H1 (cell line): Measurements from ENCODE around the gene COBLL1. TPM values are rescaled to one million over a fixed set of nuclear protein-coding genes. Genes with fewer than 3 reads are reported as not detected.

Experiments used
- CTCF ChIA-PET: fragments of 300-600 bp; sonication (Branson Sonifier 250); formaldehyde crosslinking; loops from one replicate; lab custom pipeline; 2021; ENCODE audit not compliant: partially characterized antibody; lab: Charles Lee
- POLR2A ChIA-PET: fragments of 300-600 bp; sonication (Branson Sonifier 250); formaldehyde crosslinking; loops from one replicate; lab custom pipeline; 2021; ENCODE audit warnings: inconsistent platforms; ENCODE audit not compliant: partially characterized antibody; lab: Charles Lee
- DNase-seq, 2 experiments: peaks; one replicate each; pipeline versions ENCODE4 v3.0.0 to v3.0.0-alpha.2; 2010 to 2022; ENCODE audit warnings: low spot score in 2 of 2, low read depth in 1 of 2, mixed read lengths in 1 of 2
- FAIRE-seq: peaks from 2 replicates; lab custom pipeline; 2011; peaks lifted over from hg19 to GRCh38; lab: Jason Lieb, UNC
- H2AFZ ChIP-seq: 2 replicates; pipeline ENCODE4 v1.8.1; 2012; ENCODE audit warnings: low read length, inconsistent platforms
- H2AK5ac ChIP-seq: 2 replicates; pipeline ENCODE4 v1.6.1; 2013; ENCODE audit warnings: low read depth, low read length
- H2BK120ac ChIP-seq: replicated peaks from 2 replicates; pipeline ENCODE3; 2013; ENCODE audit warnings: low read depth, low read length, inconsistent platforms
- H2BK12ac ChIP-seq: 2 replicates; pipeline ENCODE4 v1.6.1; 2013; ENCODE audit warnings: low read depth, low read length
- H2BK15ac ChIP-seq: 2 replicates; pipeline ENCODE4 v1.6.1; 2013; ENCODE audit warnings: low read length
- H2BK20ac ChIP-seq: 2 replicates; pipeline ENCODE4 v1.6.1; 2013; ENCODE audit warnings: low read length
- H2BK5ac ChIP-seq: 2 replicates; pipeline ENCODE4 v1.6.1; 2013; ENCODE audit warnings: low read depth, low read length
- H3K14ac ChIP-seq: 2 replicates; pipeline ENCODE4 v1.6.1; 2013; ENCODE audit warnings: inconsistent platforms; ENCODE audit not compliant: insufficient read length
- H3K18ac ChIP-seq: 2 replicates; pipeline ENCODE4 v1.6.1; 2013; ENCODE audit warnings: low read length; ENCODE audit errors: extremely low read depth
- H3K23ac ChIP-seq: 2 replicates; pipeline ENCODE4 v1.6.1; 2013; ENCODE audit warnings: inconsistent platforms; ENCODE audit not compliant: insufficient read length
- H3K23me2 ChIP-seq: 2 replicates; pipeline ENCODE4 v1.6.1; 2013; ENCODE audit warnings: low read depth, low read length
- H3K27ac ChIP-seq: 2 replicates; pipeline ENCODE4 v1.6.1; 2011; ENCODE audit warnings: low read depth, low read length, inconsistent platforms
- H3K27me3 ChIP-seq, 4 experiments: replicated peaks in 1 of 4; 1 replicate in 1 of 4; 2 replicates in 3 of 4; pipeline versions ENCODE4 v1.6.1 to v1.8.1; 2011 to 2013; ENCODE audit warnings: low read length in 3 of 4, mild to moderate bottlenecking in 3 of 4, inconsistent platforms in 2 of 4, mixed read lengths in 2 of 4, moderate library complexity in 1 of 4; ENCODE audit not compliant: control insufficient read depth in 3 of 4, insufficient read depth in 3 of 4; ENCODE audit errors: extremely low read depth in 1 of 4
- H3K36me3 ChIP-seq, 4 experiments: 2 replicates each; pipeline versions ENCODE4 v1.6.1 to v1.8.1; 2011 to 2013; ENCODE audit warnings: mild to moderate bottlenecking in 4 of 4, low read length in 3 of 4, moderate library complexity in 2 of 4, control low read depth in 1 of 4, inconsistent platforms in 1 of 4; ENCODE audit not compliant: insufficient read depth in 4 of 4, control insufficient read depth in 2 of 4
- H3K4ac ChIP-seq: replicated peaks from 2 replicates; pipeline ENCODE3; 2013; ENCODE audit warnings: low read length, low read depth, mixed read lengths, inconsistent platforms; ENCODE audit not compliant: insufficient read length
- H3K4me1 ChIP-seq, 4 experiments: replicated peaks in 1 of 4; 1 replicate in 1 of 4; 2 replicates in 3 of 4; pipeline versions ENCODE4 v1.6.1 to v1.8.1; 2011 to 2013; ENCODE audit warnings: low read length in 3 of 4, inconsistent platforms in 2 of 4, mixed read lengths in 1 of 4; ENCODE audit not compliant: insufficient read depth in 4 of 4, control insufficient read depth in 3 of 4
- H3K4me2 ChIP-seq, 2 experiments: 2 replicates each; pipeline versions ENCODE4 v1.6.1 to v1.8.1; 2011 to 2013; ENCODE audit warnings: low read depth in 2 of 2, low read length in 2 of 2, control low read depth in 1 of 2, inconsistent platforms in 1 of 2, mild to moderate bottlenecking in 1 of 2; ENCODE audit not compliant: insufficient read depth in 1 of 2
- H3K4me3 ChIP-seq, 4 experiments: fragments of 200-600, 300-600 bp in 1 of 4; sonication (generic), shearing (Covaris generic), sonication (Bioruptor Twin) in 1 of 4; 2 replicates each; pipeline versions ENCODE4 v1.5.1 to v1.8.1; 2011 to 2016; ENCODE audit warnings: low read length in 4 of 4, low read depth in 3 of 4, control low read depth in 2 of 4, inconsistent platforms in 2 of 4, mild to moderate bottlenecking in 2 of 4, mixed read lengths in 1 of 4, moderate library complexity in 1 of 4; ENCODE audit not compliant: insufficient read depth in 2 of 4; ENCODE audit errors: extremely low read depth in 1 of 4
- H3K56ac ChIP-seq: replicated peaks from 2 replicates; pipeline ENCODE3; 2013; ENCODE audit warnings: low read depth, mild to moderate bottlenecking, mixed read lengths, low read length, inconsistent platforms; ENCODE audit not compliant: insufficient read length
- H3K79me1 ChIP-seq: 2 replicates; pipeline ENCODE4 v1.6.1; 2013; ENCODE audit warnings: low read depth, low read length, control low read depth
- H3K79me2 ChIP-seq, 2 experiments: 2 replicates each; pipeline versions ENCODE4 v1.6.1 to v1.8.1; 2012 to 2013; ENCODE audit warnings: low read length in 2 of 2, mild to moderate bottlenecking in 2 of 2, inconsistent platforms in 1 of 2; ENCODE audit not compliant: insufficient read depth in 2 of 2, control insufficient read depth in 1 of 2
- H3K9ac ChIP-seq, 4 experiments: replicated peaks in 1 of 4; 1 replicate in 1 of 4; 2 replicates in 3 of 4; pipeline versions ENCODE4 v1.6.1 to v1.8.1; 2011 to 2013; ENCODE audit warnings: low read depth in 3 of 4, low read length in 3 of 4, control low read depth in 2 of 4, mild to moderate bottlenecking in 2 of 4, moderate library complexity in 2 of 4, inconsistent platforms in 1 of 4; ENCODE audit errors: extremely low read depth in 1 of 4
- H3K9me3 ChIP-seq, 2 experiments: 2 replicates each; pipeline versions ENCODE4 v1.6.1 to v1.8.1; 2012 to 2013; ENCODE audit warnings: mild to moderate bottlenecking in 2 of 2, moderate library complexity in 2 of 2, control low read depth in 1 of 2, inconsistent platforms in 1 of 2, low read depth in 1 of 2, low read length in 1 of 2, mixed read lengths in 1 of 2; ENCODE audit not compliant: insufficient read depth in 2 of 2
- H4K20me1 ChIP-seq, 2 experiments: replicated peaks in 1 of 2; 2 replicates each; pipeline versions ENCODE3 to v1.8.1; 2011 to 2013; ENCODE audit warnings: inconsistent platforms in 2 of 2, low read length in 2 of 2, mild to moderate bottlenecking in 1 of 2; ENCODE audit not compliant: insufficient read depth in 2 of 2, control insufficient read depth in 1 of 2
- H4K5ac ChIP-seq: 2 replicates; pipeline ENCODE4 v1.6.1; 2013; ENCODE audit warnings: low read length, low read depth, mixed read lengths, inconsistent platforms; ENCODE audit not compliant: insufficient read length
- H4K8ac ChIP-seq: 2 replicates; pipeline ENCODE4 v1.8.0; 2013; ENCODE audit warnings: mild to moderate bottlenecking, moderate library complexity, low read length, inconsistent platforms; ENCODE audit not compliant: insufficient read depth; ENCODE audit errors: extremely low read depth
- H4K91ac ChIP-seq: replicated peaks from 2 replicates; pipeline ENCODE3; 2013; ENCODE audit warnings: low read length, mixed read lengths, inconsistent platforms; ENCODE audit not compliant: insufficient read length
- ATF2 ChIP-seq: IDR thresholded peaks from 2 replicates; pipeline ENCODE4 v1.6.1; 2012; ENCODE audit warnings: low read length, inconsistent platforms
- CREB1 ChIP-seq: IDR thresholded peaks from 2 replicates; pipeline ENCODE4 v1.6.1; 2012; ENCODE audit warnings: inconsistent platforms
- TAF7 ChIP-seq: optimal IDR thresholded peaks from 2 replicates; pipeline ENCODE3; 2011; ENCODE audit warnings: low read depth, mild to moderate bottlenecking, inconsistent platforms, low read length, moderate library complexity, borderline replicate concordance
- USF2 ChIP-seq: IDR thresholded peaks from 2 replicates; pipeline ENCODE4 v1.6.1; 2011; ENCODE audit warnings: low read length, improper control_type of control experiment
- polyA plus RNA-seq, 7 experiments: library from polyadenylated mRNA; depleted of rRNA in 3 of 7; stranded (reverse) in 5 of 7; unstranded in 2 of 7; fragments of >200 nt in 5 of 7; fragments of 200-250 nt in 2 of 7; gene quantifications; 1 replicate in 5 of 7; 2 replicates in 1 of 7; 4 replicates in 1 of 7; pipeline versions ENCODE4 v1.2.1 to v1.2.3, GENCODE V29; 2011 to 2013; ENCODE audit warnings: missing spikeins in 2 of 7, mixed read lengths in 2 of 7
- total RNA-seq: library from RNA; stranded (reverse); fragmentation: NEBNext Ultra II Directional; extraction: Animal tissue kit (Norgen Biotek cat#: 25700); gene quantifications from 2 replicates; pipeline ENCODE4 v1.2.1, GENCODE V29; 2021
- TF ChIP-seq, protein P1 (sequence below): IDR thresholded peaks from 2 replicates; pipeline ENCODE4 v1.6.1; 2012; ENCODE audit warnings: inconsistent platforms

Gene COBLL1
- total and polyA plus RNA-seq, 2 of the 8 experiments (the other 6 are each of a cell fraction or from before 2014, with no cell fraction given): 2.2 to 6.2 TPM

DNA sequence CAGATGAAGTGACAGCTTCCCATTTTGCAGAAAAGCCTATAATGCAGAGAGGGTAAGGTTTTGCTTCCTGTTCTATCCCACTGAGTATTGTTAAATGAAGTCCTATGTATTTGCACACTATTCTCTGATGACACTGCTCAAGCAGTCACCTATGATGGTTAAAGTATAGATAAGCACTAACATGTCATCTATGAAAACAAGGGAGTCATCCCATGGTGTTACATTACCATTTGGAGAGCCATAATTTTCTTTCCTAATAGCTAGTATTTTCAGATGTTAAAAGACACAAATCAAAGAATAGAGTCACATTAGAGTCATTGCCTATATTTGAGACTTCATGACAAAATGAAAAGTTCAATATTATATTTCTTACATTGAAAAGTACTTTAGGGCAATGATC, 177.6 kb downstream of the COBLL1 start:
- Histone ChIP-seq H4K20me1 (no peaks in the 10 kb centered on the region), H2AK5ac (no peak overlapping the region), H3K79me1 (no peaks in the 10 kb centered on the region), H4K91ac (no peak overlapping the region), H2BK120ac (no peak overlapping the region), H2BK15ac (no peak overlapping the region), H3K79me2 (no peaks in the 10 kb centered on the region), H4K8ac (no peak overlapping the region), H3K56ac (no peak overlapping the region), H3K14ac (no peak overlapping the region), H3K4me2 (no peak overlapping the region), H2BK20ac (no peak overlapping the region), H2BK5ac (no peak overlapping the region), H3K27me3 (no peaks in the 10 kb centered on the region), H3K18ac (no peak overlapping the region), H3K23ac (no peak overlapping the region), H3K36me3 (no peaks in the 10 kb centered on the region), H3K9ac (no peak overlapping the region), H2BK12ac (no peak overlapping the region), H3K4me3 (no peak overlapping the region), H3K4ac (no peak overlapping the region), H3K4me1 (no peaks in the 10 kb centered on the region), H3K27ac (no peak overlapping the region), H4K5ac (no peak overlapping the region), H3K9me3 (no peaks in the 10 kb centered on the region), H2AFZ (no peak overlapping the region), H3K23me2 (no peaks in the 10 kb centered on the region)
- no peak for DNase-seq
- no peak for FAIRE-seq
- CTCF ChIA-PET: interaction anchor here (2.2 kb wide), 1 partner anchor 8 kb away, joined by 7 read pairs; no protein-coding TSS in a partner anchor
- POLR2A ChIA-PET: no interaction called here
- no peak for TF ChIP-seq CREB1
- TF ChIP-seq TAF7: no peak
- TF ChIP-seq, protein P1, sequence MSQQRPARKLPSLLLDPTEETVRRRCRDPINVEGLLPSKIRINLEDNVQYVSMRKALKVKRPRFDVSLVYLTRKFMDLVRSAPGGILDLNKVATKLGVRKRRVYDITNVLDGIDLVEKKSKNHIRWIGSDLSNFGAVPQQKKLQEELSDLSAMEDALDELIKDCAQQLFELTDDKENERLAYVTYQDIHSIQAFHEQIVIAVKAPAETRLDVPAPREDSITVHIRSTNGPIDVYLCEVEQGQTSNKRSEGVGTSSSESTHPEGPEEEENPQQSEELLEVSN: no peak
- no peak for TF ChIP-seq USF2
- TF ChIP-seq ATF2: no peak
